ENCODE results near the gene TPMT. TPM values are rescaled to one million over a fixed set of nuclear protein-coding genes. Genes with fewer than 3 reads are reported as not detected.
A peak's percentile ranks its signal among the peaks of the same experiment; 100 is the strongest.

Gene TPMT
- total RNA-seq, 1 donor from 2014 or later = 7.7 TPM

- no peak for DNase-seq (ENCODE audit: low spot score)
These were observed 37.7 kb downstream of the TPMT start for GRCh38 chr6:18117136-18117535.

GRCh38 chr6:18115356-18115755 lies 39.5 kb downstream of the TPMT start:
- no peak for DNase-seq (ENCODE audit: low spot score)

GRCh38 chr6:18110162-18110561 lies 44.7 kb downstream of the TPMT start:
- DNase-seq (ENCODE audit: low spot score) = no peak

GRCh38 chr6:18107061-18107460 lies 47.8 kb downstream of the TPMT start:
- DNase-seq (ENCODE audit: low spot score) = no peak

GRCh38 chr6:18102783-18103509 lies 51.9 kb downstream of the TPMT start:
- DNase-seq (ENCODE audit: low spot score) = no peak

- DNase-seq (ENCODE audit: low spot score) = no peak
These were observed 53.0 kb downstream of the TPMT start for GRCh38 chr6:18101873-18102272.

GRCh38 chr6:18101271-18101670 lies 53.6 kb downstream of the TPMT start:
- DNase-seq (ENCODE audit: low spot score) = no peak

- no peak for DNase-seq (ENCODE audit: low spot score)
These were observed 54.6 kb downstream of the TPMT start for GRCh38 chr6:18100296-18100695.

GRCh38 chr6:18099511-18099910 lies 55.4 kb downstream of the TPMT start:
- DNase-seq (ENCODE audit: low spot score) = no peak

GRCh38 chr6:18096423-18096822 lies 58.5 kb downstream of the TPMT start:
- no peak for DNase-seq (ENCODE audit: low spot score)

- no peak for DNase-seq (ENCODE audit: low spot score)
These were observed 63.5 kb downstream of the TPMT start for GRCh38 chr6:18091382-18091781.

GRCh38 chr6:18090349-18090786 lies 64.5 kb downstream of the TPMT start:
- DNase-seq (ENCODE audit: low spot score) = no peak

- DNase-seq (ENCODE audit: low spot score) = no peak
These were observed 66.2 kb downstream of the TPMT start for GRCh38 chr6:18088419-18089296.

GRCh38 chr6:18087396-18088165 lies 67.3 kb downstream of the TPMT start:
- no peak for DNase-seq (ENCODE audit: low spot score)

GRCh38 chr6:18081025-18081668 lies 73.7 kb downstream of the TPMT start:
- DNase-seq (ENCODE audit: low spot score) = peak; percentile 31

- DNase-seq (ENCODE audit: low spot score) = no peak
These were observed 74.3 kb downstream of the TPMT start for GRCh38 chr6:18080544-18080943.

- no peak for DNase-seq (ENCODE audit: low spot score)
These were observed 76.0 kb downstream of the TPMT start for GRCh38 chr6:18078866-18079265.
